ENCODE measurements around the gene DNASE1L3.

The DNASE1L3 gene

GRCh38 chr3:58153371-58153770 lies 57.4 kb downstream of the DNASE1L3 start:
- no peak overlapping the region for H3K4me3 ChIP-seq (replicated peaks; ENCODE audit: low read depth, low read length)
- no peak for TF ChIP-seq CTCF (IDR thresholded peaks at IDR 0.05; ENCODE audit: low read depth, low read length, missing control alignments)

DNA sequence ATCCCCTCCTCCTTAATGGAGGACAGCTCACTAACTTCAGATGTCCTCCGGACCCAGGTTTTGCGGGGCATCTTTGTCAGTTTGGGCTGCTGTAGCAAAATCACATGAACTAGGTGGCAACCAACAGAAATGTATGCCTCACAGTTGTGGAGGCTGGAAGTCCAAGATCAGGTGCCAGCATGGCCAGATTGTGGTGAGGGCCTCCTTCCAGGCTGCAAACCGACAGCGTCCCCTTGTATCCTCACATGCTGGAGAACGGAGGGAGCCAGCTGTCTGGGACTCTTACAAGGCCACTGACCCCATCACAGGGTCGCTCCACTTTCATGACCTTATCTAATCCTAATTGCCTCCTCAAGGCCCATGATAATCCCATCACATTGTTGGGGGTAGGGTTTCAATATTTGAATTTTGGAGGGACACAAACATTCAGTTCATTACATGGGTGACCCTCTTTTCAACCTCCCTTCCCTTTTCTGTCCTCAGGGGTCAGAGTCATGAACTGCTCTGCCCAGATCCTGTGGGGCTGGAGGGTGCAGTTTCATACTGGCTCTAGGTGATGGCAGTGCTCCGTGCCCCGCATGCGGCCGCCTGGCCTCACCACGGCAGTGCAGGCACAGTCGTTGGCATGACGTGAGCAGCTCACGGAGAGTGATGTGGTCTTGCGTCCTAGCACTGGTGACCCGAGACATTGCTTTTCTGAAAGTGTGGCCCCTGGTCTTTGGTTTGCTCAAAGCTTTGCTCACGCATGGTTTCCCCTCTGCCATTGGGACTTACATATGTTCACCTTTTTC lies 58.4 kb downstream of the DNASE1L3 start:
- no peak for DNase-seq (ENCODE audit: extremely low read depth, low read depth)
- no peak for TF ChIP-seq CTCF (IDR thresholded peaks at IDR 0.05; ENCODE audit: low read depth, low read length, missing control alignments)
- no peak overlapping the region for H3K4me3 ChIP-seq (replicated peaks; ENCODE audit: low read depth, low read length)

More at GRCh38 chr3:58153371-58153770, 57.4 kb downstream of the DNASE1L3 start:
- no peak for DNase-seq (ENCODE audit: extremely low read depth, low read depth)

GRCh38 chr3:58151637-58152036 lies 59.1 kb downstream of the DNASE1L3 start:
- DNase-seq (ENCODE audit: extremely low read depth, low read depth), result no peak
- no peak overlapping the region for H3K4me3 ChIP-seq (replicated peaks; ENCODE audit: low read depth, low read length)
- TF ChIP-seq CTCF (IDR thresholded peaks at IDR 0.05; ENCODE audit: low read depth, low read length, missing control alignments), result no peak

DNA sequence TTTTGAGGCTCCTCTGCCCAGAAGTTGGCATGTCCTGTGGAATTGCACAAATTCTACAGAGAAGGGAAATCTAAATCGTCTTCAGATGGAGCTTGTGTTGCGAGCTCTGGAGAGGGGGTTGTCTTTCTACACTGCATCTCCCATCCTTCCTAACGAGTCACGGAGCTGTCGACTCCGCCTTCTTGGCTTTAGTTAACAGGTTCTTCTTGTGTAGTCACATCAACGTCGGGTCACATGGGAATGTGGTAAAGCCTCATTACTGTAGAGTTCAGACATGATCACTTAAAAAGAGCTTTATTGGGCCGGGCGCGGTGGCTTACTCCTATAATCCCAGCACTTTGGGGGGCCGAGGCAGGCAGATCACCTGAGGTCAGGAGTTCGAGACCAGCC lies 60.0 kb downstream of the DNASE1L3 start:
- no peak for TF ChIP-seq CTCF (IDR thresholded peaks at IDR 0.05; ENCODE audit: low read depth, low read length, missing control alignments)
- H3K4me3 ChIP-seq (replicated peaks; ENCODE audit: low read depth, low read length), result no peak overlapping the region
- DNase-seq (ENCODE audit: extremely low read depth, low read depth), result no peak

DNA sequence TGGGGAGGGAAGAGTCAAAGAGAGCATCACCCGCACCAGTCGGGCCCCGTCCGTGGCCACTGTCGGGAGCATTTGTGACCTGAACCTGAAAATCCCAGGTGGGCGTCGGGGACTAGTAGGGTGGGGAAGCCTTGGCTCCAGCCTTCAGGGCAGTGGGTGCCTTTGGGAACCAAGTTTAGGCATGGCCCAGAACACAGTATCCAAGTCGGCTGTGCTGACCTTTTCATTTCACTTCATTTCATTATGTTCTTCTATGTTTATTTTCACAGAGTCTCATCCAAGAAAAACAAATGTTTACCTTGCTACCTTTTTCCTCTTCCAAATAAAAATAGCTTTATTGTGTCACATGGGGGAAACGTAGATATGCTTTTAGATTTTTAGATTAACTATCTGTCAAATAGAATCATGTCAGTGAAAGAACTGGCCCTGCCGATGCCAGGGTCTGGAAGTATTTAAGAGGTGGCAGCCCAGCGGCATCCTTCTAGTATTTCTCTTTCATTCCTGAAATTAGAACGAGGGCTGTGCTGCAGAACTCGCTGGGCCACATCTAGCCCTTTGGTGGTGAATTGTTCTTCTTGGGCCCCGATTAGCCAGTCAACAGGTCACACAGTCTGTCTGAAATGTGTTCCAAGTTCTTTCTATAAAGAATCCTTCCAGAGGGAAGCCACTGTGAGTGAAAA lies 60.5 kb downstream of the DNASE1L3 start:
- no peak for TF ChIP-seq CTCF (IDR thresholded peaks at IDR 0.05; ENCODE audit: low read depth, low read length, missing control alignments)
- H3K4me3 ChIP-seq (replicated peaks; ENCODE audit: low read depth, low read length), result no peak overlapping the region
- DNase-seq (ENCODE audit: extremely low read depth, low read depth), result no peak

DNA sequence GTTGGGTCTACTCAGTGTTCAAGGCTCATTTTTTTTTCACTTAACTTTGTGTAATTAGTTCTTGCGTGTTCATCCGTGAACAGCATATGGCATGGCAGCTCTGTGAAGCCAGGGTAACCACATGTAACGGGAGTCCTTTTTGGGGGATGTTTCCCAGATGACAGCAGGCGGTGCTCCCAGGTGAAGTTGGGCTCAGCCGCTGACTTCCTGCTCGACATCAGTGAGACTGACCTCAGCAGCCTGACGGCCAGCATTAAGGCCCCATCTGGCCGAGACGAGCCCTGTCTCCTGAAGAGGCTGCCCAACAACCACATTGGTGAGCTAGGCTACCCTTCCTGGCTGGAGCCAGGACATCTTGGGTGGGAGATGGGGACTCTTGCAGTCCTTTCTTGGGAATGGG lies 62.7 kb downstream of the DNASE1L3 start:
- no peak overlapping the region for H3K4me3 ChIP-seq (replicated peaks; ENCODE audit: low read depth, low read length)
- DNase-seq (ENCODE audit: extremely low read depth, low read depth), result no peak
- TF ChIP-seq CTCF (IDR thresholded peaks at IDR 0.05; ENCODE audit: low read depth, low read length, missing control alignments), result no peak
